GM12872 (cell line): Measurements from ENCODE around the gene PVR.

ENCODE experiments used
- TF ChIP-seq, protein P1 (sequence below): IDR thresholded peaks from 3 replicates; pipeline ENCODE4 v1.5.1; 2011; ENCODE audit warnings: low read depth, mild to moderate bottlenecking, low read length, moderate library complexity; ENCODE audit not compliant: insufficient read depth

Gene PVR

DNA sequence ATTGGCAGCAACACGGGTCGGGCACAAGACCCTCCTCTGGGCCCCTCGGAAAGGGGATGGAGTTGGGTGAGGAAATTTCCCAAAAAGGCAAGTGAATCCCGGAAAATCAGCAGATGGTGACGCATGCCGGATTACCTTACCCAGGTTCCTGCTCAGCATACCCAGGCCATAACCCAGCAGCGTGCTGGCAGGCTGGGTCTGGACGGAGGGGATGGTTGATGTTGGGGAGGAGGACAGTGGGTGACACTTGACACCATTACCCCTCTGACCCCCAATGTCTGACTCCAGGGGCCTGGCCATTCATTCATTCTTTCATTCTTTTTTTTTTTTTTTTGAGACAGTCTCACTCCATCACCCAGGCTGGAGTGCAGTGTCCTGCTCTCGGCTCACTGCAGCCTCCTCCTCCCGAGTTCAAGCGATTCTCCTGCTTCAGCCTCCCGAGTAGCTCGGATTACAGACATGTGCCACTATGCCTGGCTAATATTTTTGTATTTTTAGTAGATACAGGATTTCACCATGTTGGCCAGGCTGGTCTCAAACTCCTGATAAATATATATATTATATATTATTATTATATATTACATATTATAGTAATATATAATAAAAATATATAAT is 799 bp downstream of the PVR start:
- TF ChIP-seq, protein P1, sequence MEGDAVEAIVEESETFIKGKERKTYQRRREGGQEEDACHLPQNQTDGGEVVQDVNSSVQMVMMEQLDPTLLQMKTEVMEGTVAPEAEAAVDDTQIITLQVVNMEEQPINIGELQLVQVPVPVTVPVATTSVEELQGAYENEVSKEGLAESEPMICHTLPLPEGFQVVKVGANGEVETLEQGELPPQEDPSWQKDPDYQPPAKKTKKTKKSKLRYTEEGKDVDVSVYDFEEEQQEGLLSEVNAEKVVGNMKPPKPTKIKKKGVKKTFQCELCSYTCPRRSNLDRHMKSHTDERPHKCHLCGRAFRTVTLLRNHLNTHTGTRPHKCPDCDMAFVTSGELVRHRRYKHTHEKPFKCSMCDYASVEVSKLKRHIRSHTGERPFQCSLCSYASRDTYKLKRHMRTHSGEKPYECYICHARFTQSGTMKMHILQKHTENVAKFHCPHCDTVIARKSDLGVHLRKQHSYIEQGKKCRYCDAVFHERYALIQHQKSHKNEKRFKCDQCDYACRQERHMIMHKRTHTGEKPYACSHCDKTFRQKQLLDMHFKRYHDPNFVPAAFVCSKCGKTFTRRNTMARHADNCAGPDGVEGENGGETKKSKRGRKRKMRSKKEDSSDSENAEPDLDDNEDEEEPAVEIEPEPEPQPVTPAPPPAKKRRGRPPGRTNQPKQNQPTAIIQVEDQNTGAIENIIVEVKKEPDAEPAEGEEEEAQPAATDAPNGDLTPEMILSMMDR: no peak

DNA sequence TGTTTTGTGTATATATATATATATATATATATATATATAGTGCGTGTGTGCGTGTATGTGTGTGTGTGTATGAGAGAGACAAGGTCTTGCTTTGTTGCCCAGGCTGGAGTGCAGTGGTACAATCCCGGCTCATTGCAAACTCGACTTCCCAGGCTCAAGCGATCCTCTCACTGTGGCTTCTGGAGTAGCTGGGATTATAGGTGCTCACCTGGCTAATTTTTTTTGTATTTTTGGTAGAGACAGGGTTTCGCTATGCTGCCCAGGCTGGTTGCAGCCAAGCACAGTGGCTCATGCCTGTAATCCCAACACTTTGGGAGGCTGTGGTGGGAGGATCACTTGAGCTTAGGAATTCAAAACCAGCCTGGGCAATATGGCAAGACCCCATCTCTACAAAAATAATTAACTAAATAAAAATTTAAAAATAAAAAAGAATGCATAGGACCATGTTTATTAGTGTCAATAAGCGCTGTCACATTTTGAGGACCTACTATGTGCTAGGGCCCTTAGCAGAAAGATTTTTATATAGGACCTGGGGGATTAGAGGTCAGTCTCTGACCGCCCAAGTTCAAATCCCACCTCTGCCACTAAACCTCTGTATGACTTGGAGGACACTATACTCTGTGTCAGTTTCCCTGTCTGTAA is 1.8 kb downstream of the PVR start:
- TF ChIP-seq, protein P1: no peak

DNA sequence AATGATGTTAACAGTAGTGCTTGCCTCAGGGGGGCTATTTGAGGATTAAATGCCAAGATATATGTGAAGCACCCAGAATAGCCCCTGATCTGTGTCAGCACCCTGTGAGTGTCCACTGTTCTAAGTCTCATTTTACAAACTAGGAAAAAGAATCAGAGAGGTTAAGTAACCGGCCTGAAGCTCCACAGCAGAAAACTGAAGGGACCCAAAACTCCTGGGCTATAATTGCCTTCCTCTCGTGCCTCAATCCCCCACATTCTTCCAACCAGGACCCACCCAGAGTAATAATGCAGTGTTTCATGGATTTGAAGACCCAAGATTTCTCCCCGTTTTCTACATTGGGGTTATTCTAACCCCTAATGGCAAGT is 2.3 kb downstream of the PVR start:
- TF ChIP-seq, protein P1: no peak

DNA sequence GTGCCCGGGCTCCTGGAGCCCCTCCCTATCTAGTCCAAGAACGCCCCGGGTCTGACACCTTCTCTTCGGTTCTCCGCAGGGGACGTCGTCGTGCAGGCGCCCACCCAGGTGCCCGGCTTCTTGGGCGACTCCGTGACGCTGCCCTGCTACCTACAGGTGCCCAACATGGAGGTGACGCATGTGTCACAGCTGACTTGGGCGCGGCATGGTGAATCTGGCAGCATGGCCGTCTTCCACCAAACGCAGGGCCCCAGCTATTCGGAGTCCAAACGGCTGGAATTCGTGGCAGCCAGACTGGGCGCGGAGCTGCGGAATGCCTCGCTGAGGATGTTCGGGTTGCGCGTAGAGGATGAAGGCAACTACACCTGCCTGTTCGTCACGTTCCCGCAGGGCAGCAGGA is 3.4 kb downstream of the PVR start:
- TF ChIP-seq, protein P1: no peak

DNA sequence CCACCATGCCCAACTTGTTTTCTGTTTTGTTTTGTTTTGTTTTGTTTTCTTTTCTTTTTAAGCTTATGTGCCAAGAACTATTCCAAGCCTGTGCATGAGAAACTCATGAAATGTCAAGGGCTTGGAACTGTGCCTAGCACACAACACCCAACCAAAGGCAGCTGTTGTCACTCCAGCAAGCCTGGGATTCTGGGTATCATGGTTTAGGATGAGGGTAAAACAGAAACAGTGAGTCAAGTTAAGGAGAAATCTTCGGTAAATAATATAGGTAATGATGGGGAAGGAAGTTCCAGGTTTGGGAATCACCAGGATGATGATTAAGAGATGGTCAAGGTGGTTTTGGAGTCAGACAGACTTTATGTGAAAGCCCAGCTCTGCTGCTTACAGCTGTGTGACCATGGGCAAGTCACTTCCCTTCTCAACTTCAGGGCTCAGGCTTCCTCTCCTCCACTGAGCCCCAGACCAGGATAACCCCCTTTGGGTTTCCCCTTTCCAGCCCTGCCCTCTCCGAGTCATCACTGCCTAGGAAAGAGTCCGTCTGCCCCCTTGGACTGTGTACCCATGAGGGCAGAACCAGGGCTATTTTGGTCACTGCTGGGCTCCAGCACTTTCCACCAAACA is 5.0 kb downstream of the PVR start:
- TF ChIP-seq, protein P1: no peak

DNA sequence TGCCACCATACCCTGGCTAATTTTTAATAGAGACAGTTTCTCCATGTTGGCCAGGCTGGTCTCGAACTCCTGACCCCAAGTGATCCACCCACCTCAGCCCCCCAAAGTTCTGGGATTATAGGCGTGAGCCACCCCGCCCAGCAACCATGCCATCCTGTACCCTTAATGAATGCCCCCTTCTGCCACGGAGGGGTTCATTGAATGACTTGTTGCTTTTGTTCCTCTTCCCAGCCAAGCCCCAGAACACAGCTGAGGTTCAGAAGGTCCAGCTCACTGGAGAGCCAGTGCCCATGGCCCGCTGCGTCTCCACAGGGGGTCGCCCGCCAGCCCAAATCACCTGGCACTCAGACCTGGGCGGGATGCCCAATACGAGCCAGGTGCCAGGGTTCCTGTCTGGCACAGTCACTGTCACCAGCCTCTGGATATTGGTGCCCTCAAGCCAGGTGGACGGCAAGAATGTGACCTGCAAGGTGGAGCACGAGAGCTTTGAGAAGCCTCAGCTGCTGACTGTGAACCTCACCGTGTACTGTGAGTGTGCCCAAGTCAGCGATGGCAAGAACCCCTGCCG is 6.0 kb downstream of the PVR start:
- TF ChIP-seq, protein P1: no peak

DNA sequence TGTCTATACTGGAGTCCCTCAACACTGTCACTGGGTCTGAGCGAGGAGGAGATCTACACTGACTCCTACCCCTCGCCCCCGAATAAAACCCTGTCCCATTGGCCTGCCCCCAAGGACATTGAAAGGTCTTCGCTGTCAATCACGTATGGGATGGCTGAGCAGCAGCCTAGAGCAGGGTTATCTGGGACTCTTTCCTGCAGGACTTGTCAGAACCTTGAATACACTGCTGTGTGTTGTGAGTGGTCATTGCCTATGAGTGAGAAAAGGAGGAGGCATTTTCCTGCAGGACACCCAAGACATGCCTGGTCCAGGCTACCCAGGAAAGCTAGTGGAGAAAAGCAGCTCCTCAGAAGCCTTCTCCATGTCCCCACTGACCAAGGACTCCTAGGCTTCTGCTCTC is 9.6 kb downstream of the PVR start:
- TF ChIP-seq, protein P1: no peak
